ENCODE measurements around the gene DCLK1. TPM values are rescaled to one million over a fixed set of nuclear protein-coding genes. Genes with fewer than 3 reads are reported as not detected.

The DCLK1 gene
- total and polyA plus RNA-seq, 10 of the 15 experiments (the other 5 are each of a cell fraction or from before 2014, with no cell fraction given) = not detected

- in situ Hi-C loops (cut with MboI) = no loop called here
- H3K79me2 ChIP-seq (ENCODE audit: control insufficient read depth, insufficient read depth, low read length) = no peaks in the 10 kb centered on the region
- no peak overlapping the region for H3K27ac ChIP-seq (ENCODE audit: control insufficient read depth, insufficient read depth)
- no peak overlapping the region for H2AFZ ChIP-seq (ENCODE audit: control insufficient read depth, low read depth, low read length)
- POLR2A ChIA-PET = no interaction called here
- BruUV-seq (replicated peaks) = no TSS peak
- no peak for ATAC-seq
- H3K4me2 ChIP-seq (ENCODE audit: control insufficient read depth, insufficient read depth) = no peak overlapping the region
- H3K27me3 ChIP-seq (replicated peaks in 1 of 2; ENCODE audit: control insufficient read depth in 2 of 2, insufficient read depth in 2 of 2, low read length in 1 of 2) = no peaks in the 10 kb centered on the region
- RAD21 ChIA-PET (ENCODE audit: unreplicated experiment) = interaction anchor here (0.6 kb wide), 1 partner anchor 134 kb away, joined by 3 read pairs; no protein-coding TSS in a partner anchor
- 16% methylated on average over 4 of the region's 4 CpGs for WGBS (ENCODE audit: insufficient coverage, insufficient replicate concordance, low lambda C conversion rate, missing lambda C conversion rate)
- no peaks in the 10 kb centered on the region for H3K4me1 ChIP-seq (ENCODE audit: control insufficient read depth, insufficient read depth, low read length)
- H3K36me3 ChIP-seq (ENCODE audit: control insufficient read depth in 2 of 2, insufficient read depth in 2 of 2, low read length in 1 of 2) = no peaks in the 10 kb centered on the region
- CTCF ChIA-PET = interaction anchor here (1.0 kb wide), 1 partner anchor 25 kb away, joined by 3 read pairs; no protein-coding TSS in a partner anchor
- H3K9me3 ChIP-seq (replicated peaks; ENCODE audit: control insufficient read depth, insufficient read depth, low read length) = no peaks in the 10 kb centered on the region; the same call in 2 of the 3 replicates
- TF ChIP-seq USF1 (IDR thresholded peaks at IDR 0.05; ENCODE audit: borderline replicate concordance, extremely low read length, insufficient read depth, low read depth, low read length) (no peak), CUX1 (IDR thresholded peaks at IDR 0.05; ENCODE audit: insufficient replicate concordance, low read depth, low read length) (no peak), EZH2 (IDR thresholded peaks at IDR 0.05; ENCODE audit: borderline replicate concordance, control insufficient read depth, low read depth, low read length) (no peak), SMARCA5 (IDR thresholded peaks at IDR 0.05) (no peak), PRDM15 (CRISPR knock-in tag; IDR thresholded peaks at IDR 0.05) (no peak), NBN (IDR thresholded peaks at IDR 0.05) (no peak), POLR2AphosphoS2 (IDR thresholded peaks at IDR 0.05; ENCODE audit: low read depth, low read length) (no peak)
- DNase-seq (ENCODE audit: low read depth, low spot score) = no peak
- SMC1A ChIA-PET (ENCODE audit: uncharacterized antibody, unreplicated experiment) = no interaction called here
- no peak overlapping the region for H3K4me3 ChIP-seq
- intact Hi-C loops (cut with micrococcal nuclease; ENCODE audit: unreplicated experiment) = no loop called here
- H3K9ac ChIP-seq (ENCODE audit: control insufficient read depth, insufficient read depth, low read length) = no peak overlapping the region
- H4K20me1 ChIP-seq (ENCODE audit: control insufficient read depth, insufficient read depth) = no peaks in the 10 kb centered on the region
- FAIRE-seq = no peak
Measured at GRCh38 chr13:35764326-35765015, 366.7 kb downstream of the DCLK1 start.
